HG02870 (cell line): Measurements from ENCODE around the gene DUSP12.
A peak's percentile ranks its signal among the peaks of the same experiment; 100 is the strongest.

Experiments used
- ATAC-seq: cut with Tn5 transposase; IDR thresholded peaks from one replicate; pipeline ENCODE4 v1.9.1; 2021; ENCODE audit warnings: mild to moderate bottlenecking, moderate library complexity; ENCODE audit not compliant: unreplicated experiment

Gene DUSP12

DNA sequence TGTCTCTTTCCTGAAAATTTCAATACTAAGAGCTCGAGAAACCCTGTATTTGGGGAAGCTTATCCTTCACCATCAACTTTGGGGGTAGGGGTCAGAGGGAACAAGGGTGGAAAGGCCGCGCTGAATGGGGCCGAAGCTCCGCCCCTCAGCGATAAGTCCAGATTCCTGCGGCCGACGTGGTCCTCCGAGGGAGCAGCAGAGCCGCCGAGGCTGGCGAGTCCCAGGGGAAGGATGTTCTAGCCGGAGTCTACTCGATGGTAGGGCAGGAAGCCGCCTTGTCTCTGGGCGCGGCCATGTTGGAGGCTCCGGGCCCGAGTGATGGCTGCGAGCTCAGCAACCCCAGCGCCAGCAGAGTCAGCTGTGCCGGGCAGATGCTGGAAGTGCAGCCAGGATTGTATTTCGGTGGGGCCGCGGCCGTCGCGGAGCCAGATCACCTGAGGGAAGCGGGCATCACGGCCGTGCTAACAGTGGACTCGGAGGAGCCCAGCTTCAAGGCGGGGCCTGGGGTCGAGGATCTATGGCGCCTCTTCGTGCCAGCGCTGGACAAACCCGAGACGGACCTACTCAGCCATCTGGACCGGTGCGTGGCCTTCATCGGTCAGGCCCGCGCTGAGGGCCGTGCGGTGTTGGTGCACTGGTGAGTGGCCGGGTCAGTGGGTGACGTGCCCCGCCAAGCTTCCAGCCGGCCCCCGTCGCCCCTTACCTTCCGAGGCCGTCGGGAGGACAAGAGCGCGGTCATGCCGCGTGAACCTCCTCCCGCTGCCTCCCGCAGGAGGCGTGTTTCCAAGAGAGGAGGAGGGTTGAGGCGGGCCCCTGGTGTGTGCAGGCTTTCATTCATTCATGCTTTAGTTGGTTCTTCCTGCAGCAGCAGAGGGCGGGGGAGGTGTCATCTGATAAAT lies at the start of gene DUSP12:
Gene DUSP12 (plus strand): TSS at position 278 of the 899 bp plus-strand sequence. CDS start 16 bp downstream, at position 294.
- peak; percentile 90 for ATAC-seq

DNA sequence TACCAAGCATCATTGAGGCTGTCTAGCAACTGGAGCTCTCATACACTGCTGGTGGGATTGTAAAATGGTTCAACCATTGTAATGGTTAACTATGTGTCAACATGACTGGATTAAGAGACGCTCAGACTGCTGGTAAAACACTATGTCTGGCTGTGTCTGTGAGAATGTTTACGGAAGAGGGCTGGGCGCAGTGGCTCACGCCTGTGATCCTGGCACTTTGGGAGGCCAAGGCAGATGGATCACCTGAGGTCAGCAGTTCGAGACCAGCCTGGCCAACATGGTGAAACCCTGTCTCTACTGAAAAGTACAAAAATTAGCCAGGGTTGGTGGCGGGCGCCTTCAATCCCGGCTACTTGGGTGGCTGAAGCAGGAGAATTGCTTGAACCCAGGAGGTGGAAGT lies 47.3 kb upstream of the DUSP12 start:
- no peak for ATAC-seq

DNA sequence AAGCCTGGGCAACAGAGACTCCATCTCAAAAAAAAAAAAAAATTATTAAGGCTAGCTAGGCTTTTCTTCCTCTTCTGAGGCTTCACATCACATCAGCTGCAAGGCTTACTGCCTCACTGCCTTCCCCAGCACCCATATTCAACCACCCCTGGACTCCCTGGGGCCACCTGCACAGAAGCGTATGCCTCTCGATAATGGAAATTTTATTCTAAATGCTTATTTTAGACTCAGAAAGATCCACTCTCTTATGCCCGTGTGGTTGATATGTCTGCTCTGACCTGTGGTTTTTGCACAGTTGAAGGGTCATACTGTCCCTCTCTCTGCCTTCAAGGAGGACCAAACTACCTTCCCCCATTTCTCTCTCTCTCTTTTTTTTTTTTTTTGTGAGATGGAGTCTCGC lies 44.0 kb upstream of the DUSP12 start:
- no peak for ATAC-seq

- no peak for ATAC-seq
Measured at GRCh38 chr1:161706113-161706481, 43.5 kb upstream of the DUSP12 start.

- peak; percentile 75 for ATAC-seq
Measured at GRCh38 chr1:161706482-161707347, 42.9 kb upstream of the DUSP12 start, which contains the start of gene FCRLA. Gene FCRLA (plus strand): TSS chr1:161707229. CDS start chr1:161707265, 36 bp downstream.

GRCh38 chr1:161707503-161707902 lies 42.1 kb upstream of the DUSP12 start:
- ATAC-seq: no peak

DNA sequence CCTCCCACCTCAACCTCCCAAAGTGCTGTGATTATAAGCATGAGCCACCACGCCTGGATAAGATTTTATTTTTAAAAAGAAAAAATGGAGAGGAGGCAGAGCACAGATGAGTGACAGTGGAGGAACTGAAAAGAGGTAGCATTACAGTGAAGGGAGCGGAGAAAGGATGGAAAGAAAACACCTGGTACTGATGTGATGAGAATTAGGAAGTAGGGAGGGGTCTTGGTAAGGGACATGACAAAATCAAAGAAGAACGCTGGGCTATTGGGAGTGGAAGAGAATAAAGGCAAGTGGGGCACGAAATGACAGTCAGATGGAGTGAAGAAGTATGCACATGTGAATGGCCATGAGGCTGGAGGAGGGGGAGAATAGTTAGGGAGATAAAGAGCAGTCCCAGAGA lies 40.2 kb upstream of the DUSP12 start:
- ATAC-seq: no peak

DNA sequence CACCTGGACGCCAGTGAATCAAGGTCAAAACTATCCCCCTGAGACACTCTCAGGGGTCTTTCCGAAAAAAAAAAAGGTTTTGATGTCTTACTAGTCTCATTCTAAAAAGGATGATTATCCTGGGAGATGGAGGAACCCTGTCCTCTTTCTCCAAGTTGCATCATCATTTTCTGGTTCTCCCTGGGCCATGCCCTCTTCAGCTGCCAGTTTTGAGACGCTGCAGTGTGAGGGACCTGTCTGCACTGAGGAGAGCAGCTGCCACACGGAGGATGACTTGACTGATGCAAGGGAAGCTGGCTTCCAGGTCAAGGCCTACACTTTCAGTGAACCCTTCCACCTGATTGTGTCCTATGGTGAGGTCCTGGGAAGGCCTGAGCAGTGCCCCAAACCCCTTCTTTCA lies 39.0 kb upstream of the DUSP12 start:
- no peak for ATAC-seq

- peak; percentile 44 for ATAC-seq
Measured at GRCh38 chr1:161718559-161719324, 30.8 kb upstream of the DUSP12 start.

- ATAC-seq: peak; percentile 56
Measured at GRCh38 chr1:161719325-161719611, 30.3 kb upstream of the DUSP12 start.

DNA sequence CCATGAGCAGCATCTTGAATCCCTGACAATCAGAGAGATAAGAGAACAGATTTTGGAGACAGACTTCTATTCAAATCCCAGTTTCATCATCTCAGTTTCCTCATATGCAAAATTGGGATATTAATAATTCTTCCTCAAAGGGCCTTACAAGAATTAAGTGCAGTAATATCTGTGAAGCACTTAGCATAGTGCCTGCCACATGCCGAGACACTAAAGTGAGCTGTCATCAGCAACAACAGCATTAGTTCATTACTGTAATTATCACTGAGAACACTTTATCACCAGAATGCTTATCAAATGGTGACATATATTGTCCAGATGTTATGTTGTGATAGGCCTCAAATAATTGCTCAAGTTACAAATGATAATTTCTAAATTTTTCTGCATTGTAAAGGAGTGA lies 29.2 kb upstream of the DUSP12 start:
- ATAC-seq: no peak

DNA sequence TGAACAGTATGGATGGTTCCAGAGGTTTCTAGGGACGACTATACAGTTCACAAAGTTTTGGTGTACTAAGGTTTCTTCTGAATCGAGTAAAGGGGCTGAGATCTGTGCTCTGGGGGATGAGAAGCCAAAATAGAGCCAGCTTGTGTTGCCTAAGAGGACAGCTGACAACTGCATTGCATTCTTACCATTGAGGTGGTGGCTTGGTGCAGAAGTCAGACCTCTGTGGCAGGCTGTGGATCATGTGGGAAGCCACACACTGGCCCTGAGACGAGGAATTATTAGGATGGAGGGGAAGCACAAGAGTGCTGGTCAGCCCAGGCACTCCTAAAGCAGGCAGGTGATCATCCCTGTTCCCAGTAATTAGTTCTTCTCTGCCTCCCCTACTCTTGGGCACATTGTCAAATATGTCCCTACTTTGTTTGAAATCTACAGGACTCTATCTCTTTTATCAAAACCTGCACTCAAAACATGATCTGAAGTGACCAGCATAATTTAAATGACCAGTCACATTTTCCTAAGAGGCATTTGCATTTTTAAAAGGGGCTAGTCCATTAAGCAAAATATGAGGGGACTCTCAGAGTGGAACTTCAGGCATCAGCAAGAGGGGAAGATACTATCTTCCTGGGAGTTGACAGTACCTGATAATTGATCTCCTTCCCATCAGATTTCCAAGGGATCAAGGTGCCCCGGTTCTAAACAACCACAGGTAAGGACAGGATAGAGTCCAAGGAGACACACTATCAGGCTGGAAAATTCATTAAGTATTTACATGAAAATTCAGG lies 28.4 kb upstream of the DUSP12 start, which contains the start of gene FCRLB:
Gene FCRLB (plus strand): TSS at position 589 of the 782 bp plus-strand sequence. CDS start 1,129 bp downstream, outside the sequence.
- no peak for ATAC-seq

GRCh38 chr1:161721738-161722343 lies 27.7 kb upstream of the DUSP12 start:
- no peak for ATAC-seq

- no peak for ATAC-seq
Measured at GRCh38 chr1:161722406-161722805, 27.2 kb upstream of the DUSP12 start.

DNA sequence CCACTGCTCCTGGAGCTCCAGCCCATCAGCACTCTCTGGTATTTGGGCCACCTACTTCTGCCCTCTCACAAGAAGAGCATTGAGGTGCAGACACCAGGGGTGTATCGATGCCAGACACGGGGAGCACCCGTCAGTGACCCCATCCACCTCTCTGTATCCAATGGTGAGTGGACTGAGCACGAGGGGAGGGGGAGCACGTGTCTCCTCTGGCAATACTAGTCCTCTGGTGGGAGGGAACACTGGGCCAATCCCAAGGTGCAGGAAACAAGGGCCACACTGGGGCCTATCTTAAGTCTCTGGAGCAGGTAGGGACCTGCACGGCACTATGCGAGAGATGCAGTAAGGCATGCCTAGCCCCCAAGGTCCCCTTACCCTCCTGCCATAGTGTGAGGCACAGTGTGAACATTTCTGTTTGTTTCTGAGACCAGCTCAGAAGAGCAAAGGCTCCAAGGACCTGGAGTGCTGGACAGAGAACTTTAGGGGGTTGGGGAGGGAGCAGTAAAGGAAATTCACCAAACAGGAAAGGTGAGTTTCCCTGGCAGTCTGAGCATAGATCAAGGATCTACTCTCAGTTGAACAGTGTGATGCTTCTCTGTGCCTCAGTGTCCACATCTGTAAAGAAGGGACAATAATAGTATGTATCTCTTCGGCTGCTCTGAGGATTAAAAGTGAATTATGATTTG lies 26.0 kb upstream of the DUSP12 start:
- no peak for ATAC-seq

DNA sequence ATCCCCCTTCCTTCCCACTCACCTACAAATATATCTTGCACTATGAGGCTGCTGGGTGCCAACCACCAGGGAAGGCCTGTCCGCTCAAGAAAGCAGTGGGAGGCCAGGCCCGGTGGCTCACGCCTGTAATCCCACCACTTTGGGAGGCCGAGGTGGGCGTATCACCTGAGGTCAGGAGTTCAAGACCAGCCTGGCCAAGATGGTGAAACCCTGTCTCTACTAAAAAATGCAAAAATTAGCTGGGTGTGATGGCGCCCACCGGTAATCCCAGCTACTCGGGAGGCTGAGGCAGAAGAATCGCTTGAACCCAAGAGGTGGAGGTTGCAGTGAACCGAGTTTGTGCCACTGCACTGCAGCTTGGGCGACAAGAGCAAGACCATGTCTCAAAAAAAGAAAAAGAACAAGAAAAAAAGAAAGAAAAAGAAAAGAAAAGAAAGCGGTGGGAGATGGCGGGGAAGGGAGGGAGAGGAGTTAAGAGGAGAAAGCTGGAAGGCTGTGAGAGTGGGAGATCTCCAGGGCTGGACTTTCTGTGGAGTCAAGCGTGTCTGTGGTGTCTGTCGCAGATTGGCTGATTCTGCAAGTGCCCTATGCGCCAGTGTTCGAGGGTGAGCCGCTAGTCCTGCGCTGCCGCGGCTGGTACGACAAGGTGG lies 24.2 kb upstream of the DUSP12 start:
- peak; percentile 7 for ATAC-seq

GRCh38 chr1:161725908-161726472 lies 23.6 kb upstream of the DUSP12 start:
- peak; percentile 15 for ATAC-seq

DNA sequence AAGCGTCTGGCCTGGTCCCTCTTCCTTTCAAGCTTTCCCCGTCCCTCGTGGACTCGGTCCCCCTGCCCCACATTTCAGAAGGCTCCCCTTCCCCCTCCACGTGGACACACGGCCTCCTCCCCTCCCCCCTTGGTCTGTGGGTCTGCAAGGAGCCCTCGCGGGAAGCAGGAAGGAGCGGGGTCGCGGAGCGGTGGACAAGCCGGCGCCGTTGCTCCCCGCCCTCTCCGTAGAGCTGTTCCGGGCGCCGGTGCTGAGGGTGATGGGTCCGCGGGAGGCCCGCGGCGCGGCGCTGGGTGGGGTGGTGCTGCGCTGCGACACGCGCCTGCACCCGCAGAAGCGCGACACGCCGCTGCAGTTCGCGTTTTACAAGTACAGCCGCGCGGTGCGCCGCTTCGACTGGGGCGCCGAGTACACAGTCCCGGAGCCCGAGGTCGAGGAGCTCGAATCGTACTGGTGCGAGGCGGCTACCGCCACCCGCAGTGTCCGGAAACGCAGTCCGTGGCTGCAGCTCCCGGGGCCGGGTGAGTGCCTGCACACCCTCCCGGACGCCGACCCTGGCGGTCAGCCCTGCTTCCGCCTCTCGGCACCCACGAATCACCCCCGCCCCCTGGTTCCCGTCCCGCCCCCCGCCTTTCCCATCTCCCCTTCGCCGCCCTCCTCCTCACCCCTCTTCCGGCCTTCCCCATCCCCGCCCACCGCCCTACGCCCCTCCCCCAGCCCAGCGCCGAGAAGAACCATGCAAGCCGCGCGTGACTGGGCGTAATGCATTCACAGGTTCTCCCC lies 22.9 kb upstream of the DUSP12 start:
- peak; percentile 43 for ATAC-seq
